Activated CD4-positive, CD25-positive, alpha-beta regulatory T cell treated with anti-CD3 and anti-CD28 coated beads, Interleukin-2, amount 50 U/mL, for 16 hours (primary cell): ENCODE measurements around the gene MTOR.
"Not testable (repeated sequence)": the region's sequence is repeated elsewhere in the genome, so short reads cannot be mapped to it uniquely, and the experiment has no call there.

Source experiments
- DNase-seq: peaks from one replicate; pipeline ENCODE4 v3.0.0-alpha.2; 2020; ENCODE audit warnings: low read depth, low spot score

Gene MTOR

GRCh38 chr1:11109047-11109760 lies 153.1 kb downstream of the MTOR start:
- no peak for DNase-seq

- DNase-seq, result no peak
These were observed 154.8 kb downstream of the MTOR start for GRCh38 chr1:11107599-11107998.

- no peak for DNase-seq
These were observed 156.8 kb downstream of the MTOR start for GRCh38 chr1:11105586-11105985.

GRCh38 chr1:11101347-11101746 lies 161.0 kb downstream of the MTOR start:
- no peak for DNase-seq

- DNase-seq, result not testable (repeated sequence)
These were observed 161.5 kb downstream of the MTOR start for GRCh38 chr1:11100806-11101205.

GRCh38 chr1:11100149-11100493 lies 162.2 kb downstream of the MTOR start:
- DNase-seq, result no peak

- peak; percentile 93 for DNase-seq
These were observed 162.8 kb downstream of the MTOR start, which contains the start of gene EXOSC10 for GRCh38 chr1:11099310-11100148. Gene EXOSC10, minus strand, starts transcription at chr1:11099869. Its CDS starts 38 bp downstream, at chr1:11099831.

GRCh38 chr1:11098931-11099309 lies 163.4 kb downstream of the MTOR start:
- DNase-seq, result no peak

- DNase-seq, result not testable (repeated sequence)
These were observed 178.6 kb downstream of the MTOR start for GRCh38 chr1:11083784-11084183.

GRCh38 chr1:11080931-11081330 lies 181.4 kb downstream of the MTOR start:
- no peak for DNase-seq

- no peak for DNase-seq
These were observed 183.7 kb downstream of the MTOR start for GRCh38 chr1:11078631-11079030.

- DNase-seq, result not testable (repeated sequence)
These were observed 189.0 kb downstream of the MTOR start for GRCh38 chr1:11073398-11073797.

GRCh38 chr1:11072216-11072917 lies 190.0 kb downstream of the MTOR start:
- DNase-seq, result no peak

- DNase-seq, result no peak
These were observed 190.7 kb downstream of the MTOR start for GRCh38 chr1:11071463-11072215.

GRCh38 chr1:11070876-11071275 lies 191.5 kb downstream of the MTOR start:
- DNase-seq, result no peak

- no peak for DNase-seq
These were observed 193.5 kb downstream of the MTOR start for GRCh38 chr1:11068600-11069473.

- no peak for DNase-seq
These were observed 194.4 kb downstream of the MTOR start for GRCh38 chr1:11067716-11068599.

- DNase-seq, result no peak
These were observed 196.6 kb downstream of the MTOR start for GRCh38 chr1:11065796-11066195.

- DNase-seq, result no peak
These were observed 197.4 kb downstream of the MTOR start for GRCh38 chr1:11064942-11065341.
